Natural killer cell (primary cell): Measurements from ENCODE around the gene TAF3. TPM values are rescaled to one million over a fixed set of nuclear protein-coding genes. Genes with fewer than 3 reads are reported as not detected.

Experiments used
- ATAC-seq, 3 donors: fragments of 150-1000 bp in 2 of 3; fragments of 200-7000 bp in 1 of 3; cut with Tn5 transposase; 1 replicate in 1 of 3; 2 replicates in 2 of 3; pipeline ENCODE4 v1.10.0; 2021; ENCODE audit warnings: mild to moderate bottlenecking in 2 of 3, moderate library complexity in 2 of 3
- DNase-seq, 2 donors: peaks; one replicate each; pipeline versions ENCODE4 v3.0.0 to v3.0.0-alpha.2; 2013 to 2021; ENCODE audit warnings: mixed read lengths in 1 of 2
- H3K27ac ChIP-seq: one replicate; pipeline ENCODE4 v1.5.1; 2013; ENCODE audit warnings: mild to moderate bottlenecking, low read length
- H3K27me3 ChIP-seq: one replicate; pipeline ENCODE4 v1.6.1; 2013; ENCODE audit warnings: low read length; ENCODE audit not compliant: control insufficient read depth, insufficient read depth
- H3K36me3 ChIP-seq: one replicate; pipeline ENCODE4 v1.6.1; 2013; ENCODE audit warnings: low read length; ENCODE audit not compliant: control insufficient read depth, insufficient read depth
- H3K4me1 ChIP-seq: one replicate; pipeline ENCODE4 v1.6.1; 2013; ENCODE audit warnings: low read length; ENCODE audit not compliant: control insufficient read depth, insufficient read depth
- H3K4me3 ChIP-seq: one replicate; pipeline ENCODE4 v1.5.1; 2013; ENCODE audit warnings: low read length
- H3K9me3 ChIP-seq: one replicate; pipeline ENCODE4 v1.6.1; 2013; ENCODE audit warnings: low read length; ENCODE audit not compliant: control insufficient read depth, insufficient read depth
- H3K27ac Mint-ChIP-seq, 2 donors: one replicate each; pipeline ENCODE4 v1.8.0; 2022; ENCODE audit warnings: mild to moderate bottlenecking in 2 of 2, mixed read lengths in 2 of 2, moderate library complexity in 1 of 2
- H3K27me3 Mint-ChIP-seq, 2 donors: one replicate each; pipeline ENCODE4 v1.8.0; 2022; ENCODE audit warnings: low read depth in 2 of 2, mixed read lengths in 2 of 2
- H3K36me3 Mint-ChIP-seq: one replicate; pipeline ENCODE4 v1.8.0; 2022; ENCODE audit warnings: mixed read lengths
- H3K4me1 Mint-ChIP-seq, 2 donors: one replicate each; pipeline ENCODE4 v1.8.0; 2022; ENCODE audit warnings: mixed read lengths in 2 of 2
- H3K4me3 Mint-ChIP-seq: one replicate; pipeline ENCODE4 v1.8.0; 2022; ENCODE audit warnings: mild to moderate bottlenecking, moderate library complexity, mixed read lengths
- H3K9me3 Mint-ChIP-seq, 2 donors: one replicate each; pipeline ENCODE4 v1.8.0; 2022; ENCODE audit warnings: mixed read lengths in 2 of 2
- CTCF ChIP-seq: fragments of 200-600 bp; IDR thresholded peaks from one replicate; pipeline ENCODE4 v1.8.0; 2022; ENCODE audit warnings: antibody characterized with exemption
- whole genome bisulfite sequencing: methylation state at CpG from one replicate; pipeline ENCODE4 v1.1.7; 2013; ENCODE audit warnings: missing lambda C conversion rate; ENCODE audit not compliant: insufficient coverage; 5-methylcytosine and 5-hydroxymethylcytosine counted together
- intact Hi-C: fragments of 100-400 bp; cut with micrococcal nuclease; formaldehyde crosslinking; loops from one replicate; pipeline ENCODE4 v1.14.2; 2022
- total RNA-seq, 4 donors: library from RNA; stranded (reverse); fragments of 120-200 nt in 1 of 4; gene quantifications; one replicate each; pipeline versions ENCODE4 v1.2.3 to v1.2.4, GENCODE V29; 2013 to 2022

Gene TAF3
- total RNA-seq, 3 donors from 2014 or later (not counting 1 experiment from before 2014, with no cell fraction given) = 14.5 to 17.0 (median 15.6) TPM

- H3K27me3 ChIP-seq = no peaks in the 10 kb centered on the region
- intact Hi-C loops = no loop called here
- DNase-seq = no peak
- TF ChIP-seq CTCF = no peak
- Mint-ChIP-seq H3K4me1 (peaks cover 13 to 18% of the 10 kb centered on the region in 2 donors), H3K36me3 (no peaks in the 10 kb centered on the region), H3K9me3 (no peaks in the 10 kb centered on the region), H3K27ac (no peak overlapping the region), H3K4me3 (no peak overlapping the region), H3K27me3 (no peaks in the 10 kb centered on the region)
- H3K27ac ChIP-seq = no peak overlapping the region
- peaks cover 11% of the 10 kb centered on the region for H3K36me3 ChIP-seq
- no peak overlapping the region for H3K4me3 ChIP-seq
- ATAC-seq = no peak
- no peaks in the 10 kb centered on the region for H3K9me3 ChIP-seq
- no peaks in the 10 kb centered on the region for H3K4me1 ChIP-seq
- 88% methylated on average over 1 of the region's 1 CpG for WGBS
Measured at GRCh38 chr10:7901256-7901655, 83.0 kb downstream of the TAF3 start.

- TF ChIP-seq CTCF = no peak
- Histone ChIP-seq H3K36me3 (peaks cover 1% of the 10 kb centered on the region), H3K9me3 (no peaks in the 10 kb centered on the region), H3K4me3 (no peak overlapping the region), H3K4me1 (no peaks in the 10 kb centered on the region), H3K27ac (no peak overlapping the region), H3K27me3 (no peaks in the 10 kb centered on the region)
- H3K9me3 Mint-ChIP-seq = no peaks in the 10 kb centered on the region
- no peak overlapping the region for H3K4me3 Mint-ChIP-seq
- H3K27me3 Mint-ChIP-seq = no peaks in the 10 kb centered on the region
- H3K4me1 Mint-ChIP-seq = peaks cover 16 to 18% of the 10 kb centered on the region in 2 donors
- H3K27ac Mint-ChIP-seq = no peak overlapping the region
- no peak for DNase-seq
- no peaks in the 10 kb centered on the region for H3K36me3 Mint-ChIP-seq
- intact Hi-C loops = no loop called here
- 75% methylated on average over 5 of the region's 8 CpGs for WGBS
- ATAC-seq = no peak
Measured at GRCh38 chr10:7902413-7902812, 84.1 kb downstream of the TAF3 start.

- DNase-seq = no peak
- no peak overlapping the region for H3K27ac ChIP-seq
- Mint-ChIP-seq H3K27me3 (no peaks in the 10 kb centered on the region), H3K36me3 (no peaks in the 10 kb centered on the region), H3K9me3 (no peaks in the 10 kb centered on the region), H3K27ac (no peak overlapping the region), H3K4me1 (peaks cover 23 to 25% of the 10 kb centered on the region in 2 donors), H3K4me3 (no peak overlapping the region)
- ATAC-seq = no peak
- 98% methylated on average over 12 of the region's 12 CpGs for WGBS
- H3K4me1 ChIP-seq = no peaks in the 10 kb centered on the region
- no peak for TF ChIP-seq CTCF
- intact Hi-C loops = no loop called here
- no peaks in the 10 kb centered on the region for H3K36me3 ChIP-seq
- no peak overlapping the region for H3K4me3 ChIP-seq
- H3K9me3 ChIP-seq = no peaks in the 10 kb centered on the region
- no peaks in the 10 kb centered on the region for H3K27me3 ChIP-seq
Measured at GRCh38 chr10:7903851-7904250, 85.5 kb downstream of the TAF3 start.

DNA sequence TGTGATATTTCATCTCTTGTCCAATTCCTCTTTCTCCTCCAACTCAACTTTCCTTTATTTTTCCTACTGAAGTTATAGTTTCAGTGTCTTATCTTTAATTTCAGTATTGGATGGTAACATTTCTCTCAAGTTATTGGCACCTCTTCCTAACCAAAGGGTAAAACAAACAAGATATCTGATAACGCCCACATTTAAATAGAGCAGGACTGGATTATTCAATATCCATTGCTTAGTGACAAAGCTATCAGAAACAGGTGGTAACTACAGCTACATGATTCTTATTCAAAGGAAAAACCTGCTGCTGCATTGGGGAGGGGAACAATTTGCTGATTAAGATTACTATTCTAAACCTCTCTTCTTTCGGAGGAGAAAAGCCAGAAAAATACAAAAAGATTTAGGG lies 87.8 kb downstream of the TAF3 start:
- Histone ChIP-seq H3K27ac (no peak overlapping the region), H3K4me1 (no peaks in the 10 kb centered on the region), H3K9me3 (no peaks in the 10 kb centered on the region), H3K36me3 (no peaks in the 10 kb centered on the region), H3K4me3 (no peak overlapping the region), H3K27me3 (no peaks in the 10 kb centered on the region)
- DNase-seq = no peak
- Mint-ChIP-seq H3K4me1 (peaks cover 21 to 32% of the 10 kb centered on the region in 2 donors), H3K36me3 (no peaks in the 10 kb centered on the region), H3K27me3 (no peaks in the 10 kb centered on the region), H3K4me3 (no peak overlapping the region), H3K27ac (no peak overlapping the region), H3K9me3 (no peaks in the 10 kb centered on the region)
- intact Hi-C loops = no loop called here
- TF ChIP-seq CTCF = no peak
- 94% methylated on average over 1 of the region's 2 CpGs for WGBS
- ATAC-seq = no peak
